GM23338 (cell line): ENCODE measurements around the gene DLG2.

Source experiments
- CTCF ChIP-seq, 2 experiments: fragments of 200-600 bp in 1 of 2; sonication (generic) in 1 of 2; conservative IDR thresholded peaks; 2 replicates each; pipeline versions ENCODE4 v1.5.1 to v1.6.1; 2016 to 2017; ENCODE audit warnings: antibody characterized with exemption in 2 of 2, low read depth in 2 of 2, mild to moderate bottlenecking in 2 of 2, moderate library complexity in 1 of 2
- EZH2 ChIP-seq: fragments of 200-600 bp; sonication (generic); IDR thresholded peaks from one replicate; pipeline ENCODE4 v1.8.0; 2017; ENCODE audit warnings: antibody characterized with exemption, mild to moderate bottlenecking, low read depth; ENCODE audit not compliant: unreplicated experiment
- EZH2phosphoT487 ChIP-seq: fragments of 200-600 bp; sonication (generic); IDR thresholded peaks from one replicate; pipeline ENCODE4 v1.8.1; 2018; ENCODE audit warnings: antibody characterized with exemption; ENCODE audit not compliant: unreplicated experiment
- JUNB ChIP-seq: IDR thresholded peaks from one replicate; pipeline ENCODE4 v1.6.1; 2016; ENCODE audit warnings: antibody characterized with exemption; ENCODE audit not compliant: unreplicated experiment
- REST ChIP-seq: IDR thresholded peaks from one replicate; pipeline ENCODE4 v1.6.1; 2018; ENCODE audit warnings: antibody characterized with exemption; ENCODE audit not compliant: unreplicated experiment

- TF ChIP-seq JUNB: no peak
- TF ChIP-seq CTCF (conservative IDR thresholded peaks at IDR 0.05; ENCODE audit: low read depth in 2 of 2): no peak
- TF ChIP-seq EZH2: no peak
- TF ChIP-seq REST: no peak
- TF ChIP-seq EZH2phosphoT487: no peak
These were observed 1243.6 kb downstream of the DLG2 start for GRCh38 chr11:84383576-84383975.
